ENCODE measurements around the gene CMA1. TPM values are rescaled to one million over a fixed set of nuclear protein-coding genes. Genes with fewer than 3 reads are reported as not detected.
"Not testable (repeated sequence)": the region's sequence is repeated elsewhere in the genome, so short reads cannot be mapped to it uniquely, and the experiment has no call there.

The CMA1 gene
- total RNA-seq, 1 experiment from 2014 or later, result not detected

DNA sequence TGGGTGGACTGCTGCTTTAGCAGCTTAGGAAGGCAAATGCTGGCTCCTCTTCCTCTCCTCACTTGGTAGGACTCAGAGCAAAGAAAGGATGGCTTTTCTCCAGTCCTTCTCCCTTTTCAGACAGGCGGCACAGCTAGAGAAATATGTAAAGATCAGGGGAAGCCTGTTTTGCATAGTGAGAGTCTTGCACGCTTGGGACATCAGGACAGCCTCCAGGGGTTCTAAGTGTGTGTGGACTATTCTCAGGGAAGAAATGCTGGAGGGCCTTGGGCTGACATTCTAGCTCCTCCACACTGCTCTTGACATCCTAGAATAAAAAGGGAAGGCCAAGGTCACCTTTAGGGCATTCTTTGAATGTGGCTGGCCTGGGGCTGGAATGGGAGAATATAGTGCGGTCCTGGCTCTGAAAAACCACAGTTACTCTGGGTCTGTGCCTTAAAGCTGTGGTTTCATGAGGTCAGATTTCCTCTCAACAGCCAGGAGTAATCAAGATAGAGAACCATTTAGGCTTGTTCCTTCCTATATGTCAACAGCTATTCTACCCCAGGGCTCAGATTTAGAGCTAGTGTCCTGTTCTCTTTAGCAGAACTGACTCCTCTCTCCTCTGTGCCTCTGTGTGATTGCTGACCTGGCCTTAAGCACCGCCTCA is 24.3 kb downstream of the CMA1 start:
- POLR2A ChIA-PET, result no interaction called here
- no peaks in the 10 kb centered on the region for H3K4me1 Mint-ChIP-seq (ENCODE audit: low read depth, unreplicated experiment)
- CTCF ChIA-PET, result no interaction called here

GRCh38 chr14:24482699-24483303 is 25.3 kb downstream of the CMA1 start:
- CTCF ChIA-PET; H3K9me3 ChIP-seq; DNase-seq; H3K27ac Mint-ChIP-seq (ENCODE audit: unreplicated experiment); H3K4me3 Mint-ChIP-seq (ENCODE audit: unreplicated experiment); H3K27me3 Mint-ChIP-seq (ENCODE audit: insufficient read depth, unreplicated experiment); H3K4me1 Mint-ChIP-seq (ENCODE audit: low read depth, unreplicated experiment); H3K27me3 ChIP-seq (replicated peaks; ENCODE audit: control insufficient read depth, insufficient read depth, low read length); H3K36me3 ChIP-seq (ENCODE audit: control insufficient read depth, insufficient read depth, low read length); H3K36me3 Mint-ChIP-seq (ENCODE audit: insufficient read depth, unreplicated experiment); H3K4me1 ChIP-seq; POLR2A ChIA-PET; BruUV-seq (replicated peaks); H3K9me3 Mint-ChIP-seq (ENCODE audit: unreplicated experiment); H3K4me3 ChIP-seq (ENCODE audit: low read depth, low read length): not testable (repeated sequence)
- intact Hi-C loops (cut with micrococcal nuclease; ENCODE audit: unreplicated experiment), result loop anchor here (10.0 kb wide), 1 partner anchor 122 kb away; the partner anchor contains the start of gene GZMH

More for the DNA sequence above, 24.3 kb downstream of the CMA1 start:
- H3K9me3 Mint-ChIP-seq (ENCODE audit: unreplicated experiment), result no peaks in the 10 kb centered on the region
- BruUV-seq (replicated peaks), result no TSS peak
- H3K36me3 Mint-ChIP-seq (ENCODE audit: insufficient read depth, unreplicated experiment), result no peaks in the 10 kb centered on the region
- Histone ChIP-seq H3K4me3 (ENCODE audit: low read depth, low read length) (no peak overlapping the region), H3K36me3 (ENCODE audit: control insufficient read depth, insufficient read depth, low read length) (no peaks in the 10 kb centered on the region), H3K27me3 (replicated peaks; ENCODE audit: control insufficient read depth, insufficient read depth, low read length) (no peaks in the 10 kb centered on the region), H3K9me3 (no peaks in the 10 kb centered on the region), H3K4me1 (peaks cover 4% of the 10 kb centered on the region)
- no peak for DNase-seq
- no peaks in the 10 kb centered on the region for H3K27me3 Mint-ChIP-seq (ENCODE audit: insufficient read depth, unreplicated experiment)
- H3K4me3 Mint-ChIP-seq (ENCODE audit: unreplicated experiment), result no peak overlapping the region
- intact Hi-C loops (cut with micrococcal nuclease; ENCODE audit: unreplicated experiment), result loop anchor here (10.0 kb wide), 1 partner anchor 121 kb away; the partner anchor contains the start of gene GZMH
- TF ChIP-seq, protein P1, sequence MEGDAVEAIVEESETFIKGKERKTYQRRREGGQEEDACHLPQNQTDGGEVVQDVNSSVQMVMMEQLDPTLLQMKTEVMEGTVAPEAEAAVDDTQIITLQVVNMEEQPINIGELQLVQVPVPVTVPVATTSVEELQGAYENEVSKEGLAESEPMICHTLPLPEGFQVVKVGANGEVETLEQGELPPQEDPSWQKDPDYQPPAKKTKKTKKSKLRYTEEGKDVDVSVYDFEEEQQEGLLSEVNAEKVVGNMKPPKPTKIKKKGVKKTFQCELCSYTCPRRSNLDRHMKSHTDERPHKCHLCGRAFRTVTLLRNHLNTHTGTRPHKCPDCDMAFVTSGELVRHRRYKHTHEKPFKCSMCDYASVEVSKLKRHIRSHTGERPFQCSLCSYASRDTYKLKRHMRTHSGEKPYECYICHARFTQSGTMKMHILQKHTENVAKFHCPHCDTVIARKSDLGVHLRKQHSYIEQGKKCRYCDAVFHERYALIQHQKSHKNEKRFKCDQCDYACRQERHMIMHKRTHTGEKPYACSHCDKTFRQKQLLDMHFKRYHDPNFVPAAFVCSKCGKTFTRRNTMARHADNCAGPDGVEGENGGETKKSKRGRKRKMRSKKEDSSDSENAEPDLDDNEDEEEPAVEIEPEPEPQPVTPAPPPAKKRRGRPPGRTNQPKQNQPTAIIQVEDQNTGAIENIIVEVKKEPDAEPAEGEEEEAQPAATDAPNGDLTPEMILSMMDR (IDR thresholded peaks at IDR 0.05; ENCODE audit: insufficient read depth in 1 of 2, low read depth in 1 of 2, low read length in 1 of 2, severe bottlenecking in 1 of 2, unreplicated experiment in 1 of 2), result no peak
- no peak overlapping the region for H3K27ac Mint-ChIP-seq (ENCODE audit: unreplicated experiment)

- Mint-ChIP-seq H3K4me1 (ENCODE audit: low read depth, unreplicated experiment) (no peaks in the 10 kb centered on the region), H3K9me3 (ENCODE audit: unreplicated experiment) (no peaks in the 10 kb centered on the region), H3K4me3 (ENCODE audit: unreplicated experiment) (no peak overlapping the region), H3K36me3 (ENCODE audit: insufficient read depth, unreplicated experiment) (no peaks in the 10 kb centered on the region), H3K27ac (ENCODE audit: unreplicated experiment) (no peak overlapping the region), H3K27me3 (ENCODE audit: insufficient read depth, unreplicated experiment) (no peaks in the 10 kb centered on the region)
- peak; percentile 79 to 87 for DNase-seq
- BruUV-seq (replicated peaks), result no TSS peak
- Histone ChIP-seq H3K27me3 (replicated peaks; ENCODE audit: control insufficient read depth, insufficient read depth, low read length) (no peaks in the 10 kb centered on the region), H3K36me3 (ENCODE audit: control insufficient read depth, insufficient read depth, low read length) (no peaks in the 10 kb centered on the region), H3K4me1 (peaks cover 4% of the 10 kb centered on the region), H3K9me3 (no peaks in the 10 kb centered on the region), H3K4me3 (ENCODE audit: low read depth, low read length) (no peak overlapping the region)
- intact Hi-C loops (cut with micrococcal nuclease; ENCODE audit: unreplicated experiment), result loop anchor here (1.0 to 10.0 kb wide), 2 partner anchors 123 to 198 kb away; partner anchors contain the start of gene GZMH
- ChIA-PET POLR2A (no interaction called here), CTCF (interaction anchor here (0.6 kb wide), 1 partner anchor 1373 kb away, joined by 3 read pairs; no protein-coding TSS in a partner anchor)
- TF ChIP-seq, protein P1 (IDR thresholded peaks at IDR 0.05; ENCODE audit: insufficient read depth in 1 of 2, low read depth in 1 of 2, low read length in 1 of 2, severe bottlenecking in 1 of 2, unreplicated experiment in 1 of 2), result peak; percentile 65 to 83
These were observed 26.3 kb downstream of the CMA1 start for GRCh38 chr14:24481622-24482324.

DNA sequence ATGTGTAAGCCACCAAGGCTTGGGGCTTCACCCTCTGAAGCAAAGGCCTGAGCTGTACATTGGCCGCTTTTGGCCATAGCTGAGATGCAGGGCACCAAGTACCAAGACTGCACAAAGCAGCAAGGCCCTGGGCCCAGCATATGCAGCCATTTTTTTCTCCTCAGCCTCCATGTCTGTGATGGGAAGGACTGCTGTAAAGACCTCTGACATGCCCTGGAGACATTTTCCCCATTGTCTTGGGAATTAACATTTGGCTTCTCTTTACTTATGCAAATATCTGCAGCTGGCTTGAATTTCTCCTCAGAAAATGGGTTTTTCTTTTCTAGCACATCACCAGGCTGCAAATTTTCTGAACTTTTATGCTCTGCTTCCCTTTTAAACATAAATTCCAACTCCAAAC is 28.1 kb downstream of the CMA1 start:
- H3K4me3 Mint-ChIP-seq (ENCODE audit: unreplicated experiment); H3K4me1 ChIP-seq; H3K36me3 ChIP-seq (ENCODE audit: control insufficient read depth, insufficient read depth, low read length); H3K27me3 ChIP-seq (replicated peaks; ENCODE audit: control insufficient read depth, insufficient read depth, low read length); H3K9me3 ChIP-seq; H3K27me3 Mint-ChIP-seq (ENCODE audit: insufficient read depth, unreplicated experiment); H3K36me3 Mint-ChIP-seq (ENCODE audit: insufficient read depth, unreplicated experiment); H3K4me1 Mint-ChIP-seq (ENCODE audit: low read depth, unreplicated experiment); DNase-seq; H3K4me3 ChIP-seq (ENCODE audit: low read depth, low read length); POLR2A ChIA-PET; H3K27ac Mint-ChIP-seq (ENCODE audit: unreplicated experiment); CTCF ChIA-PET; BruUV-seq (replicated peaks); H3K9me3 Mint-ChIP-seq (ENCODE audit: unreplicated experiment): not testable (repeated sequence)
- intact Hi-C loops (cut with micrococcal nuclease; ENCODE audit: unreplicated experiment), result loop anchor here (10.0 kb wide), 1 partner anchor 125 kb away; the partner anchor contains the start of gene GZMH
